ENCODE data around the gene RBM33. TPM values are rescaled to one million over a fixed set of nuclear protein-coding genes. Genes with fewer than 3 reads are reported as not detected.

The RBM33 gene
- total RNA-seq, 1 donor from 2014 or later, result 117 TPM

DNA sequence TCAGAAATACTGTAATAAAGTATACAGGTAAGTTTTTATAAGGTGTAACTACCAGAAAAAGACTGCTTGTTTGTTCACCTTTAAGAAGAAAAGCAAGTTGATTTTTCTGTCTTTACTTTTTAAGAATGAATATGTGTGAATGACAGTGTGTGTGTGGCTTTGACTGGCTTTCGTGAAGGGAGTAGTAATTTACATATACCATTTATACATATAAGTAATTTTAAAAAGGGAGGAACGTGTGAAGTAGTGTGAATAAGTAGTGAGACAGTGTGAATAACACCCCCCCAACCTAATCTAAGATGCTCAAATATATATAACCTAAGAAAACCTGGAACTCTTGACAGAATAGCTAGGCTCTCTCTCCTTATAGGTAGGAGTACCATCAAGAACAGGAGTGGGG, 33.2 kb downstream of the RBM33 start:
- H3K36me3 Mint-ChIP-seq (ENCODE audit: low read depth), result peaks cover 60% of the 10 kb centered on the region
- H3K4me3 Mint-ChIP-seq, result no peak overlapping the region
- POLR2A ChIA-PET, result no interaction called here
- H3K27ac Mint-ChIP-seq, result no peak overlapping the region
- no peaks in the 10 kb centered on the region for H3K9me3 Mint-ChIP-seq
- no peaks in the 10 kb centered on the region for H3K27me3 Mint-ChIP-seq
- peaks cover 44% of the 10 kb centered on the region for H3K4me1 Mint-ChIP-seq
- ATAC-seq (ENCODE audit: low read depth) (no peak), DNase-seq (no peak)
- TF ChIP-seq, protein P1, sequence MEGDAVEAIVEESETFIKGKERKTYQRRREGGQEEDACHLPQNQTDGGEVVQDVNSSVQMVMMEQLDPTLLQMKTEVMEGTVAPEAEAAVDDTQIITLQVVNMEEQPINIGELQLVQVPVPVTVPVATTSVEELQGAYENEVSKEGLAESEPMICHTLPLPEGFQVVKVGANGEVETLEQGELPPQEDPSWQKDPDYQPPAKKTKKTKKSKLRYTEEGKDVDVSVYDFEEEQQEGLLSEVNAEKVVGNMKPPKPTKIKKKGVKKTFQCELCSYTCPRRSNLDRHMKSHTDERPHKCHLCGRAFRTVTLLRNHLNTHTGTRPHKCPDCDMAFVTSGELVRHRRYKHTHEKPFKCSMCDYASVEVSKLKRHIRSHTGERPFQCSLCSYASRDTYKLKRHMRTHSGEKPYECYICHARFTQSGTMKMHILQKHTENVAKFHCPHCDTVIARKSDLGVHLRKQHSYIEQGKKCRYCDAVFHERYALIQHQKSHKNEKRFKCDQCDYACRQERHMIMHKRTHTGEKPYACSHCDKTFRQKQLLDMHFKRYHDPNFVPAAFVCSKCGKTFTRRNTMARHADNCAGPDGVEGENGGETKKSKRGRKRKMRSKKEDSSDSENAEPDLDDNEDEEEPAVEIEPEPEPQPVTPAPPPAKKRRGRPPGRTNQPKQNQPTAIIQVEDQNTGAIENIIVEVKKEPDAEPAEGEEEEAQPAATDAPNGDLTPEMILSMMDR (IDR thresholded peaks at IDR 0.05), result no peak
- intact Hi-C loops (cut with micrococcal nuclease), result no loop called here
- CTCF ChIA-PET, result interaction anchor here (0.9 kb wide), 1 partner anchor 78 kb away, joined by 3 read pairs; no protein-coding TSS in a partner anchor

DNA sequence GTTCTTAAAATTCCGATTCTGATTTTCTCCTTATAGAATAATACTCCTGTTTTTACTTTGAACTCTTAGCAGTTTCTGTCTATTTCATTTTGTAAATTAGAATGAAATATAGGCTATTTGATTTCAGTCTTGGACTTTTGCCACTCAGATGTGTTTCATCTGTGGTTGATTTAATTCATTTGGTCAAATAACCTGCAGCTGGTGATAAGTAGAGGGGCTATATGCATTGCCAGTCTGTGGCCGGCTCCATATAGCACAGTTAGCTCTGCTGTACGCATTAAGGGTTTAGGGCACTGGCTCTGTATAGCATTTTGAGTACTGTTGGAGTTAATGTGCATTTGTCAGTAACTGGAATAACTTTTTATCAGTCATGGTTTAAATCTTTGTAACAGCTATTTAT, 35.7 kb downstream of the RBM33 start:
- Mint-ChIP-seq H3K4me3 (no peak overlapping the region), H3K36me3 (ENCODE audit: low read depth) (peaks cover 75% of the 10 kb centered on the region), H3K4me1 (peaks cover 55% of the 10 kb centered on the region), H3K9me3 (no peaks in the 10 kb centered on the region), H3K27me3 (no peaks in the 10 kb centered on the region), H3K27ac (peak overlapping the region; percentile 11)
- ATAC-seq (ENCODE audit: low read depth) (no peak), DNase-seq (no peak)
- POLR2A ChIA-PET, result no interaction called here
- CTCF ChIA-PET, result no interaction called here
- intact Hi-C loops (cut with micrococcal nuclease), result loop anchor here (2.0 kb wide), 1 partner anchor 41 kb away; no protein-coding TSS in a partner anchor
- TF ChIP-seq, protein P1 (IDR thresholded peaks at IDR 0.05), result no peak

DNA sequence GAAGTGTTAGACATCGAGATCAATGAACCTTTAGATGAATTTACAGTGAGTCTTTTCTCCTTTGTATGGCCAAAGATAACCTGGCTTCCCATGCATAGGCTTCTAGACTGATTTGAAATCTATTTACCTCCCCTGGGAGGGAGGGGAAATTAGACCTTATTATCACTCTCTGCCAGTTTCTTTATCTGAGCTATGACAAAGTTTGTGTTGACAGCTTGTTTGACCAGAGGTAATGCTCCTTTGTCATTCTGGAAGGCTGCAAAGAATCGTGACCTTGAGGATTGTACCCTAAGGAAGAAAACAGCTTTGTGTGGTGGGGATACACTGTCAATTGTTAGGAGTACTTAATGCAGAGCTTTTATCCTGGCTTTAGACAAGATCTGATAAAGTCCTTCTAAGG, 36.4 kb downstream of the RBM33 start:
- TF ChIP-seq, protein P1 (IDR thresholded peaks at IDR 0.05), result no peak
- Mint-ChIP-seq H3K4me3 (no peak overlapping the region), H3K36me3 (ENCODE audit: low read depth) (peaks cover 77% of the 10 kb centered on the region), H3K9me3 (no peaks in the 10 kb centered on the region), H3K27ac (no peak overlapping the region), H3K4me1 (peaks cover 54% of the 10 kb centered on the region), H3K27me3 (no peaks in the 10 kb centered on the region)
- intact Hi-C loops (cut with micrococcal nuclease), result loop anchor here (2.0 kb wide), 1 partner anchor 40 kb away; no protein-coding TSS in a partner anchor
- POLR2A ChIA-PET, result no interaction called here
- DNase-seq, result no peak
- CTCF ChIA-PET, result no interaction called here
- ATAC-seq (ENCODE audit: low read depth), result no peak

DNA sequence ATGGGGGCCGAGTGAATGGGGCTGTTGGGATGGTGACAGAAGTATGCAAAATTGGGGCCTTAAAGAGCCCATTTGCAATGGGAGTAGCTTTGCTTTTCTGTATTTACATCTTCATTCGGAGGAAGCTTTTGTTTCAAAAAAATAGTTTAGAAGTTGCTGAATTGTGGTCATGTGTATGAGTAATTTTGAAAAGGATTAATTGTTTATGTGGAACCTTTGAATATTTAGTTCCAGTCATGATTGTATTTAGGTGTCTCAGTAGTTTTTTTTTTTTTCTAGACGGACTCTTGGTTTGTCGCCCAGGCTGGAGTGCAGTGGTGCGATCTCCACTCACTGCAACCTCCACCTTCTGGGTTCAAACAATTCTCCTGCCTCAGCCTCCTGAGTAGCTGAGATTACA, 37.2 kb downstream of the RBM33 start:
- peak overlapping the region; percentile 69 for H3K27ac Mint-ChIP-seq
- intact Hi-C loops (cut with micrococcal nuclease), result loop anchor here (2.0 kb wide), 1 partner anchor 39 kb away; no protein-coding TSS in a partner anchor
- TF ChIP-seq, protein P1 (IDR thresholded peaks at IDR 0.05), result no peak
- no peaks in the 10 kb centered on the region for H3K27me3 Mint-ChIP-seq
- DNase-seq, result no peak
- peaks cover 76% of the 10 kb centered on the region for H3K36me3 Mint-ChIP-seq (ENCODE audit: low read depth)
- peak; percentile 14 for ATAC-seq (ENCODE audit: low read depth)
- ChIA-PET CTCF (no interaction called here), POLR2A (interaction anchor here (0.7 kb wide), 1 partner anchor 11 kb away, joined by 3 read pairs; no protein-coding TSS in a partner anchor)
- peaks cover 46% of the 10 kb centered on the region for H3K4me1 Mint-ChIP-seq
- peaks cover 2% of the 10 kb centered on the region for H3K9me3 Mint-ChIP-seq
- peak overlapping the region; percentile 49 for H3K4me3 Mint-ChIP-seq

DNA sequence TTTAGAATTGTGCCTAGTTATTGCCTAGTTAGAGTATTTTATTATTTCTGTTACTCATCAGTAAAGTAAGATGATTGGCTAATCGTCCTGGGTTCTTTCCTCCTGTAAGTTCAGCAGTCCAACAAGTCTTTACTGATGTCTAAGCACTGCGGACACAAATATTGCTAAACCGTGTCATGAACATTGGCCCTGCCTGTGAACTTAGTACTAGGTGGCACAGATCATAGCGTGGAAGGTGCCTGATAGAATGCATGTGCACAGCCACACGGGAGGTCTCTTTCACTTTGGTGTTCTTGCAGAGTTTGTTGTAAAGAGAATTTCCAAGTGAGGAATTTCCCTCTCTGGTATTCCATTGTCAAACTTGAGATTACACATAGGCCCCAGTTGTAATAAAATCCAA, 38.0 kb downstream of the RBM33 start:
- H3K4me1 Mint-ChIP-seq, result peaks cover 42% of the 10 kb centered on the region
- POLR2A ChIA-PET, result no interaction called here
- intact Hi-C loops (cut with micrococcal nuclease), result no loop called here

More for the DNA sequence above, 38.0 kb downstream of the RBM33 start:
- Mint-ChIP-seq H3K27me3 (no peaks in the 10 kb centered on the region), H3K4me3 (no peak overlapping the region), H3K36me3 (ENCODE audit: low read depth) (peaks cover 80% of the 10 kb centered on the region), H3K27ac (no peak overlapping the region), H3K9me3 (peaks cover 2% of the 10 kb centered on the region)
- DNase-seq (no peak), ATAC-seq (ENCODE audit: low read depth) (no peak)
- TF ChIP-seq, protein P1 (IDR thresholded peaks at IDR 0.05), result no peak
- CTCF ChIA-PET, result no interaction called here
